Measurements from ENCODE around the gene MVB12B. TPM values are rescaled to one million over a fixed set of nuclear protein-coding genes. Genes with fewer than 3 reads are reported as not detected.

MVB12B gene
- total RNA-seq, 1 experiment from 2014 or later, result 10.9 TPM

DNA sequence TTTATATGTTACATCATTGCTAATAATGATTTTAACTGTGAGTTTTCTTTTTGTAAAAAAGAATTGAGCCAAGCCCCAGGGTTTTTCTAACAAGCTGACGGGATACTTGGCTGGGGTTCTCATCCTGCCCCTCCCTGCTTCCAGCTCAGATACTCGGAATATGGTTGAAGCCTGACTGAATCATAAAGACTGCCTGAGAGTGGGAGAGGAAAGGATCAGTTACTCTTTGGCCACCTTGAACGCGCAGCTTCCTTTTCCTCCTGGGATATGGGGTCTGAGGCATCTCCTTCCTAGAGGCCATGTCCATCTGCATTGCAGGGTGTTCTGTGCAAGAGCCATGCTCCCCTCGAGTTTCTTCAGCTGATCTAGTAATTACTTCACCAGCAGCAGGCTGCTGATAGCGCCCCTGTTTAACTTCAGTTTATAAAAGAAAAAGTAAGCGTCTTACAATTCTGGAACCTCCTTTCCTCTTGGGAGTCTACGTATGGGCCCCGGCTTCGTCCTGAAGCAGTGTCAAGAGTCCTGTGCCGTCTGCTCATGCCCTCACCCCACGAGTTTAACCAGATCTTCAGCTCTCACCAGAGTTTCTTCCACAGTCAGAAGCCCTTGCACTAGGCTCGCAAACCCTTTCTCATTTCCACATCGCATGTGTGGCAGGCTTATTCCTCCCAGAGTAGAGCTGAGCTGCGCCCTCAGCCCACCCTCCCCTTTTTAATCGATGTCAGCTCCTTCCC lies 130.0 kb downstream of the MVB12B start:
- ChIA-PET POLR2A (no interaction called here), RAD21 (ENCODE audit: low non-redundant PET in 1 of 2, low total read pairs in 2 of 2, uncharacterized antibody in 2 of 2, unreplicated experiment in 2 of 2) (no interaction called here), CTCF (no interaction called here)
- Histone ChIP-seq H3K36me3 (ENCODE audit: control insufficient read depth in 1 of 2, insufficient read depth in 2 of 2, low read length in 2 of 2) (no peaks in the 10 kb centered on the region), H3K79me2 (ENCODE audit: insufficient read depth, low read length) (no peaks in the 10 kb centered on the region), H3K9ac (ENCODE audit: low read length) (no peak overlapping the region), H3K4me3 (replicated peaks in 1 of 2; ENCODE audit: low read depth in 1 of 2, low read length in 2 of 2) (no peak overlapping the region), H3K9me2 (ENCODE audit: insufficient read depth) (no peaks in the 10 kb centered on the region), H3K4me2 (ENCODE audit: low read length) (no peak overlapping the region), H2AFZ (ENCODE audit: low read depth, low read length, poor library complexity, severe bottlenecking) (no peak overlapping the region), H4K20me1 (ENCODE audit: insufficient read depth) (no peaks in the 10 kb centered on the region), H3K27ac (ENCODE audit: low read depth, low read length) (no peak overlapping the region), H3K9me3 (ENCODE audit: control insufficient read depth in 1 of 2, insufficient read depth in 1 of 2, low read depth in 1 of 2, low read length in 2 of 2) (no peaks in the 10 kb centered on the region), H3K27me3 (ENCODE audit: insufficient read depth, low read length) (no peaks in the 10 kb centered on the region), H3K4me1 (ENCODE audit: control insufficient read depth in 1 of 2, insufficient read depth in 2 of 2, low read length in 2 of 2) (no peaks in the 10 kb centered on the region)
- ATAC-seq, result no peak
- no peak for DNase-seq (ENCODE audit: low read depth, low spot score)
- no TSS peak for BruUV-seq (replicated peaks)
- TF ChIP-seq FOSL1 (IDR thresholded peaks at IDR 0.05; ENCODE audit: low read depth) (no peak), CEBPB (IDR thresholded peaks at IDR 0.05; ENCODE audit: low read depth) (no peak), JUND (IDR thresholded peaks at IDR 0.05) (no peak), SIN3A (IDR thresholded peaks at IDR 0.05; ENCODE audit: low read depth) (no peak), EZH2 (IDR thresholded peaks at IDR 0.05) (no peak), SP1 (IDR thresholded peaks at IDR 0.05; ENCODE audit: low read depth) (no peak), YY1 (IDR thresholded peaks at IDR 0.05; ENCODE audit: extremely low read depth, insufficient replicate concordance, low read depth, low read length) (no peak), ATF3 (IDR thresholded peaks at IDR 0.05) (no peak), RAD21 (IDR thresholded peaks at IDR 0.05; ENCODE audit: low read depth) (no peak)
- TF ChIP-seq, protein P1, sequence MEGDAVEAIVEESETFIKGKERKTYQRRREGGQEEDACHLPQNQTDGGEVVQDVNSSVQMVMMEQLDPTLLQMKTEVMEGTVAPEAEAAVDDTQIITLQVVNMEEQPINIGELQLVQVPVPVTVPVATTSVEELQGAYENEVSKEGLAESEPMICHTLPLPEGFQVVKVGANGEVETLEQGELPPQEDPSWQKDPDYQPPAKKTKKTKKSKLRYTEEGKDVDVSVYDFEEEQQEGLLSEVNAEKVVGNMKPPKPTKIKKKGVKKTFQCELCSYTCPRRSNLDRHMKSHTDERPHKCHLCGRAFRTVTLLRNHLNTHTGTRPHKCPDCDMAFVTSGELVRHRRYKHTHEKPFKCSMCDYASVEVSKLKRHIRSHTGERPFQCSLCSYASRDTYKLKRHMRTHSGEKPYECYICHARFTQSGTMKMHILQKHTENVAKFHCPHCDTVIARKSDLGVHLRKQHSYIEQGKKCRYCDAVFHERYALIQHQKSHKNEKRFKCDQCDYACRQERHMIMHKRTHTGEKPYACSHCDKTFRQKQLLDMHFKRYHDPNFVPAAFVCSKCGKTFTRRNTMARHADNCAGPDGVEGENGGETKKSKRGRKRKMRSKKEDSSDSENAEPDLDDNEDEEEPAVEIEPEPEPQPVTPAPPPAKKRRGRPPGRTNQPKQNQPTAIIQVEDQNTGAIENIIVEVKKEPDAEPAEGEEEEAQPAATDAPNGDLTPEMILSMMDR (IDR thresholded peaks at IDR 0.05 in 2 of 3, conservative IDR thresholded peaks at IDR 0.05 in 1 of 3; ENCODE audit: borderline replicate concordance in 1 of 3, insufficient read depth in 1 of 3, low read depth in 2 of 3, low read length in 2 of 3), result no peak
- TF ChIP-seq, protein P2, sequence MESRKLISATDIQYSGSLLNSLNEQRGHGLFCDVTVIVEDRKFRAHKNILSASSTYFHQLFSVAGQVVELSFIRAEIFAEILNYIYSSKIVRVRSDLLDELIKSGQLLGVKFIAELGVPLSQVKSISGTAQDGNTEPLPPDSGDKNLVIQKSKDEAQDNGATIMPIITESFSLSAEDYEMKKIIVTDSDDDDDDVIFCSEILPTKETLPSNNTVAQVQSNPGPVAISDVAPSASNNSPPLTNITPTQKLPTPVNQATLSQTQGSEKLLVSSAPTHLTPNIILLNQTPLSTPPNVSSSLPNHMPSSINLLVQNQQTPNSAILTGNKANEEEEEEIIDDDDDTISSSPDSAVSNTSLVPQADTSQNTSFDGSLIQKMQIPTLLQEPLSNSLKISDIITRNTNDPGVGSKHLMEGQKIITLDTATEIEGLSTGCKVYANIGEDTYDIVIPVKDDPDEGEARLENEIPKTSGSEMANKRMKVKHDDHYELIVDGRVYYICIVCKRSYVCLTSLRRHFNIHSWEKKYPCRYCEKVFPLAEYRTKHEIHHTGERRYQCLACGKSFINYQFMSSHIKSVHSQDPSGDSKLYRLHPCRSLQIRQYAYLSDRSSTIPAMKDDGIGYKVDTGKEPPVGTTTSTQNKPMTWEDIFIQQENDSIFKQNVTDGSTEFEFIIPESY (IDR thresholded peaks at IDR 0.05; ENCODE audit: extremely low read depth, insufficient replicate concordance, low read length), result no peak
- intact Hi-C loops (cut with micrococcal nuclease), result no loop called here

Data from HCT116 (cell line).